Measurements from ENCODE around the gene KRTAP12-1. TPM values are rescaled to one million over a fixed set of nuclear protein-coding genes. Genes with fewer than 3 reads are reported as not detected.
"Not testable (repeated sequence)": the region's sequence is repeated elsewhere in the genome, so short reads cannot be mapped to it uniquely, and the experiment has no call there.

The KRTAP12-1 gene
- total and polyA plus RNA-seq, 4 donors = not detected

GRCh38 chr21:44643741-44644310, 38.1 kb downstream of the KRTAP12-1 start:
- no peaks in the 10 kb centered on the region for H3K27me3 ChIP-seq (ENCODE audit: control insufficient read depth in 3 of 3, insufficient read depth in 3 of 3, low read length in 2 of 3)
- H3K27ac ChIP-seq (ENCODE audit: low read depth in 1 of 2, low read length in 1 of 2) = no peak overlapping the region
- WGBS, 2 donors = 63 to 76% methylated on average over 14 of the region's 14 CpGs
- no peak overlapping the region for H3K4me3 ChIP-seq
- peaks cover 0 to 17% (median 6%) of the 10 kb centered on the region in 4 donors for H3K9me3 ChIP-seq (ENCODE audit: control insufficient read depth in 4 of 4, insufficient read depth in 3 of 4, low read length in 3 of 4)
- peak in 2 of 3 donors; percentile 11 to 30 for DNase-seq
- H3K36me3 ChIP-seq (ENCODE audit: control insufficient read depth in 4 of 4, insufficient read depth in 4 of 4, low read length in 4 of 4) = no peaks in the 10 kb centered on the region
- no peak for TF ChIP-seq CTCF (IDR thresholded peaks at IDR 0.05; ENCODE audit: control extremely low read depth, extremely low read depth)
- H3K9ac ChIP-seq (ENCODE audit: insufficient read depth in 1 of 2, low read length in 2 of 2) = no peak overlapping the region
- ATAC-seq (ENCODE audit: insufficient read depth, low FRiP score) = no peak
- no peaks in the 10 kb centered on the region for H3K4me1 ChIP-seq (ENCODE audit: control insufficient read depth in 5 of 5, insufficient read depth in 5 of 5, low read length in 5 of 5)

DNA sequence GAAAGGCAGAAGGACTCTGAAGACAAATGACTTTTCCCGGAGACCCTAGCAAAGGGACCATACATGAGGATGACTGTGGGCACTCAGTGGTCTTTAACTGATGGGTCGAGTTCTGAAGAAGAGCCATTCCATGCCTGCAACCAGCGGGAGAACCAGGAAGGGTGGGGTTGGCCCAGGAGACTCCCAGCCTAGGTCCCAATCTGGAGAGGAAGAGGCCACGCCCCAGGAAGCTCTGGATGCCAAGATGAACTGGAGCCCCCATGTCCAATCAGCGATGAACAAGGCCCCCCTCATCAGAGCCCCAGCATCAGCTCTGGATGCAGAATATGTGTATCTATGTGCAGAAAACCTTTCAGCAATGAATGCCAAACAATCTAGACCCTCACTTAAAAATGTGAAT, 41.2 kb downstream of the KRTAP12-1 start:
- no peak overlapping the region for H3K27ac ChIP-seq (ENCODE audit: low read depth in 1 of 2, low read length in 1 of 2)
- WGBS, 2 donors = 83 to 86% methylated on average over 5 of the region's 5 CpGs

GRCh38 chr21:44639331-44639655, 42.7 kb downstream of the KRTAP12-1 start:
- H3K27me3 ChIP-seq (ENCODE audit: control insufficient read depth in 3 of 3, insufficient read depth in 3 of 3, low read length in 2 of 3) = peaks cover 0 to 3% (median 0%) of the 10 kb centered on the region in 3 donors
- no peaks in the 10 kb centered on the region for H3K36me3 ChIP-seq (ENCODE audit: control insufficient read depth in 4 of 4, insufficient read depth in 4 of 4, low read length in 4 of 4)
- ATAC-seq (ENCODE audit: insufficient read depth, low FRiP score) (no peak), DNase-seq (no peak)
- peaks cover 0 to 5% (median 0%) of the 10 kb centered on the region in 5 donors for H3K4me1 ChIP-seq (ENCODE audit: control insufficient read depth in 5 of 5, insufficient read depth in 5 of 5, low read length in 5 of 5)
- peaks cover 0 to 17% (median 3%) of the 10 kb centered on the region in 4 donors for H3K9me3 ChIP-seq (ENCODE audit: control insufficient read depth in 4 of 4, insufficient read depth in 3 of 4, low read length in 3 of 4)
- H3K27ac ChIP-seq (ENCODE audit: low read depth in 1 of 2, low read length in 1 of 2) = no peak overlapping the region
- TF ChIP-seq CTCF (IDR thresholded peaks at IDR 0.05; ENCODE audit: control extremely low read depth, extremely low read depth) = no peak
- no peak overlapping the region for H3K9ac ChIP-seq (ENCODE audit: insufficient read depth in 1 of 2, low read length in 2 of 2)
- WGBS, 2 donors = 88 to 90% methylated on average over 12 of the region's 12 CpGs
- H3K4me3 ChIP-seq = no peak overlapping the region

More for the DNA sequence above, 41.2 kb downstream of the KRTAP12-1 start:
- no peak overlapping the region for H3K9ac ChIP-seq (ENCODE audit: insufficient read depth in 1 of 2, low read length in 2 of 2)
- H3K9me3 ChIP-seq (ENCODE audit: control insufficient read depth in 4 of 4, insufficient read depth in 3 of 4, low read length in 3 of 4) = peaks cover 0 to 17% (median 6%) of the 10 kb centered on the region in 4 donors
- no peaks in the 10 kb centered on the region for H3K27me3 ChIP-seq (ENCODE audit: control insufficient read depth in 3 of 3, insufficient read depth in 3 of 3, low read length in 2 of 3)
- DNase-seq = no peak
- H3K36me3 ChIP-seq (ENCODE audit: control insufficient read depth in 4 of 4, insufficient read depth in 4 of 4, low read length in 4 of 4) = no peaks in the 10 kb centered on the region
- no peak for TF ChIP-seq CTCF (IDR thresholded peaks at IDR 0.05; ENCODE audit: control extremely low read depth, extremely low read depth)
- no peak overlapping the region for H3K4me3 ChIP-seq
- no peak for ATAC-seq (ENCODE audit: insufficient read depth, low FRiP score)
- H3K4me1 ChIP-seq (ENCODE audit: control insufficient read depth in 5 of 5, insufficient read depth in 5 of 5, low read length in 5 of 5) = peaks cover 0 to 5% (median 0%) of the 10 kb centered on the region in 5 donors

DNA sequence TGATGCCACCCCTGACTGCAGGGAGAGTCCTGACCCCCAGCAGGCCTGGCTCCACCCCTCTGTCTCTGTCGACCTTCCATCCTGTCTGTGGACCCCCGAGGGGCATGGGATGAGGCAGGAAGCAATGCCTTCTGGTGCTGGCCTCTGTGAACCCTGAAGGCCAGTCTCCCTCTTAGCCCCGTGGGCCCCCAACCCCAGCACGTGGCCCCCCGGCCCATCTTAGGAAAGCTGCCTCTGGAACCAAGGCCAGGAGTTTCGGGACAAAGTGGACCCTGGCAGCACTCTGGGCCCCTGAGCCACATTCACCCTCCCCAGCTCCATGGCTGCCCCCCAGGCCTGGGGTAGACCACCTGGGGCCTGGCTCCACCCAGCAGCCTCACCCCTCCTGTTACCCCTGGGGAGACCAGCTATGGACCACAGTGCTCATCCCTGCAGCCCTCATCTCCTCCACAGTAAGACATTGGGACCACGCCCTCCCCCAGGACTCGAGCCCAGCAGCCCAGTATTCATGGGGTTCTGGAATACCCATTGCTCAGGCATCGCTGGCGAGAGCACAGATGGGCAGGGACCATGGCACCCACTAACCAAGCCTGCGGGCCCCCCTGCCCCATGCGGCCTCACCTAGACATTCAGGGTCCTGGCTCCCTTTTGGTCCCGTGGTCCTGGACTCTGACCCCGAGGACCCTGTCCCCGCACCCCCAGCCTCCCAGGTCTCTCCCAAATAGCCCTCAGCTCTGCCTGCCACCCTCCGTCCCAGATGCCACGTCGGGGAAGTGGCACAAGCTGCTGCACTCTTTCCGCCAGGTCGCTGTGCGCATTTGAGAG, 43.2 kb downstream of the KRTAP12-1 start:
- not testable (repeated sequence) for H3K4me3 ChIP-seq; H3K9ac ChIP-seq (ENCODE audit: insufficient read depth in 1 of 2, low read length in 2 of 2); H3K27ac ChIP-seq (ENCODE audit: low read depth in 1 of 2, low read length in 1 of 2); ATAC-seq (ENCODE audit: insufficient read depth, low FRiP score); H3K4me1 ChIP-seq (ENCODE audit: control insufficient read depth in 5 of 5, insufficient read depth in 5 of 5, low read length in 5 of 5); H3K36me3 ChIP-seq (ENCODE audit: control insufficient read depth in 4 of 4, insufficient read depth in 4 of 4, low read length in 4 of 4); DNase-seq; H3K27me3 ChIP-seq (ENCODE audit: control insufficient read depth in 3 of 3, insufficient read depth in 3 of 3, low read length in 2 of 3)
- WGBS, 2 donors = 79 to 83% methylated on average over 20 to 21 of the region's 21 CpGs
- peaks cover 0 to 13% (median 3%) of the 10 kb centered on the region in 4 donors for H3K9me3 ChIP-seq (ENCODE audit: control insufficient read depth in 4 of 4, insufficient read depth in 3 of 4, low read length in 3 of 4)

GRCh38 chr21:44637851-44638348, 44.1 kb downstream of the KRTAP12-1 start:
- not testable (repeated sequence) for ATAC-seq (ENCODE audit: insufficient read depth, low FRiP score); DNase-seq; H3K9ac ChIP-seq (ENCODE audit: insufficient read depth in 1 of 2, low read length in 2 of 2); H3K27me3 ChIP-seq (ENCODE audit: control insufficient read depth in 3 of 3, insufficient read depth in 3 of 3, low read length in 2 of 3); H3K36me3 ChIP-seq (ENCODE audit: control insufficient read depth in 4 of 4, insufficient read depth in 4 of 4, low read length in 4 of 4); H3K27ac ChIP-seq (ENCODE audit: low read depth in 1 of 2, low read length in 1 of 2); H3K4me1 ChIP-seq (ENCODE audit: control insufficient read depth in 5 of 5, insufficient read depth in 5 of 5, low read length in 5 of 5); H3K4me3 ChIP-seq
- peaks cover 0 to 11% (median 3%) of the 10 kb centered on the region in 4 donors for H3K9me3 ChIP-seq (ENCODE audit: control insufficient read depth in 4 of 4, insufficient read depth in 3 of 4, low read length in 3 of 4)
- WGBS, 2 donors = 59 to 67% methylated on average over 11 of the region's 12 CpGs

All from lung (tissue), 12 donors.